Measurements from ENCODE around the gene ATOSA. TPM values are rescaled to one million over a fixed set of nuclear protein-coding genes. Genes with fewer than 3 reads are reported as not detected.

The ATOSA gene
- 3.2 and 4.9 TPM in 2 replicates for total RNA-seq

GRCh38 chr15:52679232-52680040 is at the start of gene ATOSA:
Gene ATOSA, minus strand, starts transcription at chr15:52679388. Its CDS starts 1,367 bp downstream, at chr15:52678021.

Other genes starting within 250 kb of the ATOSA start
- 36.5 and 46.5 TPM in 2 replicates for gene MYO5A, start 150.5 kb downstream of the ATOSA start, total RNA-seq
- 86.9 and 94.0 TPM in 2 replicates for gene ARPP19, start 110.4 kb downstream of the ATOSA start, total RNA-seq
- gene ONECUT1, start 110.9 kb upstream of the ATOSA start, total RNA-seq = 0.08 TPM in 1 of 2 replicates, not detected in the other

Measured in hair follicular keratinocyte (primary cell).